Measurements from ENCODE around the gene PDE1C.

PDE1C gene

DNA sequence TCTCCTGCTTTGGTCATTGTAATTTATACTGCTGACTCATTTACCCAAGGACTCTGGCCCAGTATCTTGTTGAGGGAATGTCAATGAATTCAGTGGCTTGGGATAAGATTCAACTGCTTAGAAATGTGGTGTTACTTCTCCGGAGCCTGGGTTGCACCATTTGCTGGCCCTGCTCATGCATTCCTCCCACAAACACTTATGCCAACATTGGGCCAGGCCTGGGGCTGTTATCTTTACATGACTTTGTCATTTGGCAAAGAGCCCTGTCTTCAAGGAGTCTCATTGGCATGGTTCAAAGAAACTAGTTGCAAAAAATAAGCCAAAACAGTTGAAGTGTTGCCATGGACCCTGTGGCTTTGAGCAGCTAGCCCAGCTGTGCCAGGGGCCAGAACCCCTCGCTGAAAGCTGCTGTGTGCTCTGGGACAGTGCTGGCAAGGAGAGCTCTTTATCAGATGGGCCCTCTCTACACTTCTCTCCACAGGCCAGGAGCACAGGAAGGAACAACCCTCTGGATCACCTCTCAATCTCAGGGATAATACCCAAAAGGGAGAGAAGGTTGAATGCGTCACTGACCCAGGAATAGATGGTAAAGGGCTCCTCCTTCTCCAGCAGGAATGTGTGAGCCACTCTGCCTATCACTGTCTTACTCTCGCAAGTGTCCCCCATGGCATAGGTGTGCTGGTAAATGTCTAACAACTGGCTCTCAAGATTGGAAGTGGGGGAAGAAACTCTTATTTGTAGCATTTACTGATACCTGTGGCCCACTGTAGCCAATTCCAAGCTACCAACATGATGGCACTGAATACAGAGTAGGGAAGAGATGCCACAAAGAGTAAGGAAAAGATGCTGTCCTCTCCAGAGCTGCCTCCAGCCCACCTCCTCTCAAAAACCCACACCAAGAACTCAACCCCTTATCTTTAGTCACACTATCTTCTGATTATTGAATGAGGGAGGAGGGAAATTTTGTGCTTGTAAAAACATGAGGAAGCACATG, 23.5 kb upstream of the PDE1C start:
- Mint-ChIP-seq H3K27ac (no peak overlapping the region), H3K4me1 (no peaks in the 10 kb centered on the region), H3K27me3 (ENCODE audit: low read depth) (peaks cover 4% of the 10 kb centered on the region), H3K36me3 (ENCODE audit: low read depth) (no peaks in the 10 kb centered on the region), H3K9me3 (no peaks in the 10 kb centered on the region), H3K4me3 (no peak overlapping the region)
- no peak for TF ChIP-seq CTCF (IDR thresholded peaks at IDR 0.05; ENCODE audit: unreplicated experiment in 3 of 3)

DNA sequence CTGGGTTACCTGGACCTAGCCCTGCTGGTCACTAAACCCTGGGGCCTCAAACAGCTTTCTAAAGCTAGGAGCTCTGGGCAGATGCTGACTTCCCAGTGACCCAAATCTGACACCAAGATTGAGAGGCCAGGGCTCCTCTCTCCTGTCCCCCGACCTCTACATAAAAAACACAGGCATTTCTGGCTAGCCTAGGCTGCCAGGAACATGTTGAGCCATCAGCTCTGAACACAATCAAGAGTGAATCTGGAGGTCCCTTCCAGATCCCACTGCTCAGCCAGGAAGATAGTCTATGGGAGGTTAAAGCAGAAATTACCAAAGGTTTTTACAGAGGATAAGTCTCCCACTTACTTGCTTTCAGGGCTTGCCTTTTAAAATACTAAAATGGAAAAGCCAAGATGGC, 22.1 kb upstream of the PDE1C start:
- TF ChIP-seq CTCF (IDR thresholded peaks at IDR 0.05; ENCODE audit: unreplicated experiment in 3 of 3) = no peak
- no peak overlapping the region for H3K4me3 Mint-ChIP-seq
- no peaks in the 10 kb centered on the region for H3K36me3 Mint-ChIP-seq (ENCODE audit: low read depth)
- no peaks in the 10 kb centered on the region for H3K9me3 Mint-ChIP-seq
- peaks cover 4% of the 10 kb centered on the region for H3K4me1 Mint-ChIP-seq
- no peak overlapping the region for H3K27ac Mint-ChIP-seq
- peaks cover 8% of the 10 kb centered on the region for H3K27me3 Mint-ChIP-seq (ENCODE audit: low read depth)

GRCh38 chr7:32091608-32092210, 21.5 kb upstream of the PDE1C start:
- no peak overlapping the region for H3K27ac Mint-ChIP-seq
- TF ChIP-seq CTCF (IDR thresholded peaks at IDR 0.05; ENCODE audit: unreplicated experiment in 3 of 3) = no peak
- H3K4me3 Mint-ChIP-seq = no peak overlapping the region

GRCh38 chr7:32089678-32090077, 19.5 kb upstream of the PDE1C start:
- H3K4me1 Mint-ChIP-seq = peaks cover 4% of the 10 kb centered on the region
- no peak for TF ChIP-seq CTCF (IDR thresholded peaks at IDR 0.05; ENCODE audit: unreplicated experiment in 3 of 3)
- H3K9me3 Mint-ChIP-seq = no peaks in the 10 kb centered on the region
- H3K4me3 Mint-ChIP-seq = no peak overlapping the region
- H3K27me3 Mint-ChIP-seq (ENCODE audit: low read depth) = peaks cover 8% of the 10 kb centered on the region
- no peaks in the 10 kb centered on the region for H3K36me3 Mint-ChIP-seq (ENCODE audit: low read depth)
- no peak overlapping the region for H3K27ac Mint-ChIP-seq

More at GRCh38 chr7:32091608-32092210, 21.5 kb upstream of the PDE1C start:
- peaks cover 8% of the 10 kb centered on the region for H3K27me3 Mint-ChIP-seq (ENCODE audit: low read depth)
- H3K4me1 Mint-ChIP-seq = peaks cover 4% of the 10 kb centered on the region
- H3K36me3 Mint-ChIP-seq (ENCODE audit: low read depth) = no peaks in the 10 kb centered on the region
- no peaks in the 10 kb centered on the region for H3K9me3 Mint-ChIP-seq

DNA sequence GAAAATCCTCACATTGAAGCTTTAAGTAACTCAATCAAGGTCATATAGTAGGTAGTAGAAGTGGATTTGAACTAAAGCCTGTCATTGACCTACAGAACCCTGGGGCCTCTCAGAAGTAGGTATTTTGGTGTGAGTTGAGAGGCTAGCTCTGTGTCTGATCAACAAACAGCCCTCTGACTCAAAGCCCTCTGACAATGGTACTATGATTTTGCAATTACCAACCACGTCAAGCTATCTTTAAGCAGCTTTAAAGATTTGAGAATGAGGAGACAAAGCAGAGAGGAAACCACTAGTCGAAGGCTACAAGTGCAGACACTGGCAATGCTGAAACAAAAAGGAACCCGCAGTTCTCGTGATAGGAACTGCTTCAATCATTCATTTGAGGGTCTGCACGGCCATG, 19.0 kb upstream of the PDE1C start:
- Mint-ChIP-seq H3K4me3 (no peak overlapping the region), H3K4me1 (peaks cover 4% of the 10 kb centered on the region), H3K27me3 (ENCODE audit: low read depth) (peaks cover 8% of the 10 kb centered on the region), H3K9me3 (no peaks in the 10 kb centered on the region), H3K36me3 (ENCODE audit: low read depth) (no peaks in the 10 kb centered on the region), H3K27ac (no peak overlapping the region)
- TF ChIP-seq CTCF (IDR thresholded peaks at IDR 0.05; ENCODE audit: unreplicated experiment in 3 of 3) = no peak

Data from nephron (organoid).